ENCODE results near the gene NSD2.

DNA sequence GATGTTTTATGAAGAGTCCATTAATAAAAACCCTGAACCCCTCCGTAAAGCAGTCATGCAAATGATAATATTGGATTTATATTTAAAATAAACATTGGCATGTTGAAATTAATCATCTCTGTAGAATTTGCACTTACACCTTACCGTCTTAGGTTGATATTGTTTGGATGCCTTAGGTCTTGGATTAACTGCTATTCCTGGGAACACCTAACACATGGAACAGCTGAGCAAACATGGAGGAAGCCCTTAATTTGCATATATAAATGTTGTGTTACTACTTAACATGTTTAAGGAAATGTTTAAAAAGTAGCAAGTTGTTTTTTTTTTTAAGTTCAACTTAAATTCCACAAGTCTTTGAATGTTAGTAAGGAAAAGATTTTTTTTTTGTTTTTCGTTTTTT, 62.5 kb downstream of the NSD2 start:
- TF ChIP-seq POLR2A (IDR thresholded peaks at IDR 0.05), result no peak
- TF ChIP-seq CTCF (IDR thresholded peaks at IDR 0.05), result no peak

Data from Peyer's patch (tissue), 4 donors.